ENCODE results near the gene ZKSCAN2.
A peak's percentile ranks its signal among the peaks of the same experiment; 100 is the strongest.

The ZKSCAN2 gene

DNA sequence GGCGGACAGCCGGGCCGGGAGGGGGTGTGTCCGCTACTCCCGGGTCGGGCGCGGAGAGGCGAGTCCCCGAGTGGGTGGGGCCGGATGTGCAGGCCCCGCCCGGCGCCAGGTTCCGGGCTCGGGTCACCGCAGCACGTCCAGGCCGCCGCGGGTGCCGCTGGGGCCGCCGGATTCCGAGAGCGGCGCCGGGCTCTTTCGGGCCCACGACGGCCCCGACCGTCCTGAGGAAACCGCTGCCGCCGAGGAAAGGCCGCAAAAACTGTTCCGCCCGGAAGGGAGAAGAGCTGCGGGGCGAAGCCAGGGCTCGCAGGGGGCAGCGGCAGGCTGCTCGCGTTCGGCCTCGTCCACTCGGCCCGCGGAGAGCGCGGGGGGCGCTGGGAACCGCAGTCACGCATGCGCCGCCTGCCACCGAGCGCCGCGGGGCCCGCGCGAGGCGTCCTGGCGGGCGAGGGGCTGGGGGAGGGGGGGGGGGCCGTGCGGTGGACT lies at the start of gene ZKSCAN2:
Gene ZKSCAN2, minus strand, starts transcription at position 376 of the 486 bp plus-strand sequence. CDS start 718 bp downstream, outside the sequence.
- peak; percentile 29 for DNase-seq (ENCODE audit: low read depth, low spot score)
- peak within 1 kb of the TSS; percentile 97 for H3K27ac ChIP-seq

DNA sequence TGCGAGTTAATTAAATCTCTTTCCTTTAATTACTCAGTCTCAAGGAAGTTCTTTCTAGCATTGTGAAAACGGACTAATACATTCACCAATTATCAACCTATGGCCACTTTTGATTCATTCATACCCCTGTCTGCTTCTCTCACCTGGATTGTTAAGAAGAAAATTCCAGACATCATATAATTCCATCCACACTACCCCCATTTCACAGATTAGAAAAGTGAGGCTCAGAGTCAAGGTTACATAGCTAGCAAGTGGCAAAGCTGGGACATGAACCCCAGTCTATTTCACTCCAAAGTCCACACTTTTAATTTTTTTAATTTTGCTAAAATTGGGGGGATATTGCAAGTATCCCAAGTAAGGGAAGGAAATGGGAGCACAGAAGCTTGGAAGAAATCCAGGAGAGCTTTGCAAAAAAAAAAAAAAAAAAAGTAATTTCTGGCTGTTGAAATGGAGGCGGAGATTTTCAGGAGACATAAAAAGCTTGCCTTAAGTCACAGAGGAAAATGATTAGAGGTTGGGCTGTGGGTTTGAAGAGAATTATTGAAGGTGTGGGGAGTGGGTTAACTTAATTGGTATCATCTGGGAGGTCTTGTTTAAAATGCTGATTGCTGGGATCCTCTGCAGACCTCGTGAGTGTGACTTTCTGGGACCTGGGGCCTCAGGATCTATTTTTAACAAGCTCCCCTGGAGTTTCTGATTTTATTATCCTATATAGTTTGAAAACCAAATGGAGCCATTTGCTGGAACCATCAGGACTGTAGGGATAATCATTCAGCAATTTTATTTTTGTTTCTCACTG lies 42.3 kb upstream of the ZKSCAN2 start:
- no peak overlapping the region for H3K27ac ChIP-seq
- no peak for DNase-seq (ENCODE audit: low read depth, low spot score)

GRCh38 chr16:25298165-25298872 lies 40.7 kb upstream of the ZKSCAN2 start:
- no peak for DNase-seq (ENCODE audit: low read depth, low spot score)
- H3K27ac ChIP-seq, result no peak overlapping the region

DNA sequence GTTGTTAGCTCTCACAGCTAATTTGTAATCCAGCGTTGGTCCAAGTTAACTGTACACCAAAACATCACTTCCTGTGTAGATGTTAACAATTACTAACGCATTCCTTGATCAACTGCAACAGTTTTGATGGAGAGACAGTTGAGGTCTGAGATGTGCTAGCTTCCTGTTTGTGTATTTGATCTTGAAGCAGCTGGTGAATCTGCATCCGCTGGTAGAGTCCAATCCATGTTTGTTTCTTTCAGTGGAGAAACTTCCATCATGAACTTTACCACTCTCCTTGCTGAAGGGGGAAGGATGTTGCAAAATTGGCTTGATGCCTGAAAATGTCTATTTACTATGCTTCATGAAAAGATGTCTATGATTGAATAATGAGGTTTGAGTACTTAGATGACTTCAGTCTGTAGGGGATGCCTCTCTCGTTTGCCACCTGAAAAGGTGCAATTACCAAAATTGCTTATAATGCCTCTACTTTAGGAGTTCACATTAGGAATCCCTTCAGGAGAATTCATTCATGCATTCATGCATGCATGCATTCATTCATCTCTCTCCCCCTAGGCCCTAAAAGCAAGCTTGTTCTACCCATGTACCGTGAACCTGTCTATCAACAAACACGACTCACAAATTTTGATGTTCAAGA lies 39.6 kb upstream of the ZKSCAN2 start:
- H3K27ac ChIP-seq, result no peak overlapping the region
- no peak for DNase-seq (ENCODE audit: low read depth, low spot score)

DNA sequence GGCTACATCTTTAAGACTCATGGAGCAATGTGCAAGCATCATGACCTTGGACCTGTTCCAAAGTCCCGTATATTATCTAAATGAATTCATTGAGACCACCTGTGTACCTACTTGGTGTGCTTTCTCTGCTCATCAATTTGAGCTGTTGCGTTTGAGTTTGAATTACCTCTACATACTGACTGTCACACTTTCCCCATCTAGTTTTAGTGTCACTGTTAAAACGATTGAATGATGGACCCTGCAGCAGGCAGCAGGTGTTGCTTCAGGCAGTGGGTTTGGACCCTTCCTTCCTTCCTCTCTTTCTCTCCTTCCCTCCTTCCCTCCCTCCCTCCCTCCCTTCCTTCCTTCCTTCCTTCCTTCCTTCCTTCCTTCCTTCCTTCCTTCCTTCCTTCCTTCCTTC lies 33.9 kb upstream of the ZKSCAN2 start:
- no peak overlapping the region for H3K27ac ChIP-seq

GRCh38 chr16:25289466-25289865 lies 31.8 kb upstream of the ZKSCAN2 start:
- no peak overlapping the region for H3K27ac ChIP-seq
- no peak for DNase-seq (ENCODE audit: low read depth, low spot score)

More for the DNA sequence above, 33.9 kb upstream of the ZKSCAN2 start:
- no peak for DNase-seq (ENCODE audit: low read depth, low spot score)

DNA sequence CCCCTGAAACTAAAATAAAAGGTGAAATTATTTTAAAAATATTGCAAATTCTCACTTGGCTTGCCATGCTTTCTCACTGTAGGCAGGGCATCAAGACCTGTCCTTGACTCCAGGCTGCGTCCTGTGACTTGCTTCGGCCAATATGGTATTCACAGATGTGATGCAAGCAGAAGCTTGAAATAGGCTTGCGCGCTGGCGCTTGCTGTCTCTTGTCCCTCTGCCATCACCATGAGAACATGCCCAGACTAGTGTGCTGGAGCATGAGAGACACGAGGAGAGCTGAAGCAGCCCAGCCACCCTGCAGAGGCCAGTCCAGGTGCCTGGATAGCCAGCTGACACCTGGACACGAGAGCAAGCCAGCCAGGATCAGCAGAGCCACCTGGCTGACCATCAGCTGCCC lies 21.8 kb upstream of the ZKSCAN2 start:
- no peak overlapping the region for H3K27ac ChIP-seq
- DNase-seq (ENCODE audit: low read depth, low spot score), result peak; percentile 45

DNA sequence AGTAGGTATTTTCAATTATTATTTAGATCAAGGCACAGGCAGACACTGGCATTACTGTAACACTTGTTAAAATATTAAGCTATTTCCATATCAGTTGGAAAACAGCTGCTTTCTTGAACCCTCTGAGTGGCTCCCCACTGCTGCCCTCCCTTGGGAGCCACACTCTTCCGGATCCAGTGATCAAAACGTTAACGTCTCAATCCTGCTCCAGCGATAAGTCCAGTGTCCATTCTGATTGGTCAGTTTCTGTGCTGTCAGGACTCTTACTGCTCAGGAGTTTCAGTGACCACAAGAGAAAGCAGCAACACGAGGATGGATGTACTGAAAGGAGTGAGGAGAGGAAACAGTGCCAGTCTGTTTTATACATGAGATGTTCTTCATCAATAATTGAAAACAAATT lies 13.8 kb upstream of the ZKSCAN2 start:
- no peak overlapping the region for H3K27ac ChIP-seq
- no peak for DNase-seq (ENCODE audit: low read depth, low spot score)

DNA sequence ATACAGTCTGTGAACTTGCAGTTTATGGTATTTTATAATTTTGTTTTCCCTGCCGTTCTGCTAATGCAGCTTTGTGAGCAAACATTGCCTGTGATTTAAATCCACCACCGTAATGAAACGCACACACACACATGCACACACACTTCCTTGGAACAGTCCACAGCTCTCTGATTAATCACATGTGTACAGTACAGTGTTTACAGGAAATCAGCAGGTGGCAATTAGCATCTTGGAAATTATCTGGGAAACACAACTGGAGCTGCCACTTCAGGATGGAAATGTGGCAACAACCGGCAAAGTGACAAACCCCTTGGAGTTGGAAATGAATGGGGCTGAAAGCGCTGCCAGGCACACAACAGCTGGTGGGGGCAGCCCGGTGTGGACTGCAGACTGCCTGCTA lies 12.9 kb upstream of the ZKSCAN2 start:
- H3K27ac ChIP-seq, result no peak overlapping the region
- no peak for DNase-seq (ENCODE audit: low read depth, low spot score)

GRCh38 chr16:25269879-25270278 lies 12.2 kb upstream of the ZKSCAN2 start:
- H3K27ac ChIP-seq, result no peak overlapping the region
- DNase-seq (ENCODE audit: low read depth, low spot score), result no peak

DNA sequence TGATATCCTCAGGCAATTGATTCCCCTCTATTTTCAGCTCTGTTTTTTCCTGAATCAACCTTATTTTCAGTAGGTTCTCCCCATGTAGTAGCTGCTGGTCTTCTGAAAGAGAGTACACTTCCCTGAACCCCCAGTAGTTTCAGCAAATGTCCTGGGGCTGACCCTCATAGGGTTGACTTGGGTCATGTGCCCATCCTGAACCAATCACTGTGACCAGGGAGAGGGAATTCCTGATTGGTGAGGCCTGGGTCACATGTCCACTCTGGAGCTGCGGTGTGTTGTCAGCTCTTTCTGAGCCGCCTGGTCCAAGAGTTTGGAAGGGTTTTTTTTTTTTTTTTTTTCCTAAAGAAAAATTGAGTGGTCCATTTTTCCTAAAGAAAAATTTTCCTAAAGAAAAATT lies 8.3 kb upstream of the ZKSCAN2 start:
- H3K27ac ChIP-seq, result no peak overlapping the region
- DNase-seq (ENCODE audit: low read depth, low spot score), result no peak

DNA sequence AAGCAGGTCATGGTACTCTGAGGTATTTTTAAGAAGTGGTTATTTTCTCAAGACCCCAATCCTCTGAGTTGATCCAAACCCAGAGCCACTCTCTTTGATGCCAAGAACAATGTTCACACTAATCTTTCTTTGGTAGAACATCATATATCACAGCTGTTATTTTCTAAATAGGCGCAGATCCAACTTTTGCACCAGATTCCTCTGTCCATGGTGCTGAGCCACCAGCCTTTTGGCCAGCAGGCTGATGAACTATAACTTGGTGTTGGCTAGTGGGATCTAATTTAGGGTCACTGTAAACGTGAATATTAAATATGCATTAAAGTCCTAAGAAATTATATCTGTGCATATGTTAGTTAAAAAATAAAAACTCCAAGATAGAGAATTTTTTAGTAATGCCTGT lies 7.0 kb upstream of the ZKSCAN2 start:
- H3K27ac ChIP-seq, result no peak overlapping the region
- no peak for DNase-seq (ENCODE audit: low read depth, low spot score)

GRCh38 chr16:25260416-25260815 lies 2.8 kb upstream of the ZKSCAN2 start:
- DNase-seq (ENCODE audit: low read depth, low spot score), result no peak
- no peak overlapping the region for H3K27ac ChIP-seq

GRCh38 chr16:25258861-25259179 lies 1.2 kb upstream of the ZKSCAN2 start:
- no peak for DNase-seq (ENCODE audit: low read depth, low spot score)
- H3K27ac ChIP-seq, result peak overlapping the region; percentile 97

- peak; percentile 56 for DNase-seq (ENCODE audit: low read depth, low spot score)
- H3K27ac ChIP-seq, result peak overlapping the region; percentile 97
Observed at GRCh38 chr16:25257956-25258860, 563 bp upstream of the ZKSCAN2 start.

- DNase-seq (ENCODE audit: low read depth, low spot score), result no peak
- peak overlapping the region; percentile 97 for H3K27ac ChIP-seq
Observed at GRCh38 chr16:25256695-25257469, 763 bp downstream of the ZKSCAN2 start.

GRCh38 chr16:25253322-25253721 lies 4.3 kb downstream of the ZKSCAN2 start:
- H3K27ac ChIP-seq, result no peak overlapping the region
- no peak for DNase-seq (ENCODE audit: low read depth, low spot score)

GRCh38 chr16:25250467-25250866 lies 7.2 kb downstream of the ZKSCAN2 start:
- DNase-seq (ENCODE audit: low read depth, low spot score), result no peak
- no peak overlapping the region for H3K27ac ChIP-seq

DNA sequence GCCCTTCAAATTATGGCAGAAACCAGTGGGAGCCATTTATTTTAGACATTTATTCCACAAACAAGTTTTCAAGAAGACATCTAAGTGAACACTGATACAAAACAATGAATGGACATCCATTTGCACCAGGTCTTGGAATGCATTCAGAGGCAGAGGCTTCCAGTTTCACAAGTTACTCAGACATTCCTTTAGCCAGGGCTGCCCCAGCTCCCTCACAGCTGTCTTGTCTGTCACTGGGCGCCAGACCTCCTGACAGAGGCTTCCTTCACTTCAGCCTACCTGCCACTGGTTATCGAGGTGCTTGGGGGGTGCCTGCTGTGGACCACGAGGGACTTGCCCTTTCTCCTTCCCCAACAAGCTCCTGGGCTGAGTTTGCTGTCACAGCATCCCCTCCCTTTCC lies 21.7 kb downstream of the ZKSCAN2 start:
- no peak for DNase-seq (ENCODE audit: low read depth, low spot score)
- no peak overlapping the region for H3K27ac ChIP-seq

Measured in epithelial cell of prostate (primary cell).